GM21723 (cell line): ENCODE measurements around the gene APOOL.
"Not testable (repeated sequence)": the region's sequence is repeated elsewhere in the genome, so short reads cannot be mapped to it uniquely, and the experiment has no call there.

Experiments
- ATAC-seq: cut with Tn5 transposase; IDR thresholded peaks from one replicate; pipeline ENCODE4 v1.9.1; 2021; ENCODE audit warnings: mild to moderate bottlenecking, moderate library complexity; ENCODE audit not compliant: unreplicated experiment

Gene APOOL, protein sequence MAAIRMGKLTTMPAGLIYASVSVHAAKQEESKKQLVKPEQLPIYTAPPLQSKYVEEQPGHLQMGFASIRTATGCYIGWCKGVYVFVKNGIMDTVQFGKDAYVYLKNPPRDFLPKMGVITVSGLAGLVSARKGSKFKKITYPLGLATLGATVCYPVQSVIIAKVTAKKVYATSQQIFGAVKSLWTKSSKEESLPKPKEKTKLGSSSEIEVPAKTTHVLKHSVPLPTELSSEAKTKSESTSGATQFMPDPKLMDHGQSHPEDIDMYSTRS

DNA sequence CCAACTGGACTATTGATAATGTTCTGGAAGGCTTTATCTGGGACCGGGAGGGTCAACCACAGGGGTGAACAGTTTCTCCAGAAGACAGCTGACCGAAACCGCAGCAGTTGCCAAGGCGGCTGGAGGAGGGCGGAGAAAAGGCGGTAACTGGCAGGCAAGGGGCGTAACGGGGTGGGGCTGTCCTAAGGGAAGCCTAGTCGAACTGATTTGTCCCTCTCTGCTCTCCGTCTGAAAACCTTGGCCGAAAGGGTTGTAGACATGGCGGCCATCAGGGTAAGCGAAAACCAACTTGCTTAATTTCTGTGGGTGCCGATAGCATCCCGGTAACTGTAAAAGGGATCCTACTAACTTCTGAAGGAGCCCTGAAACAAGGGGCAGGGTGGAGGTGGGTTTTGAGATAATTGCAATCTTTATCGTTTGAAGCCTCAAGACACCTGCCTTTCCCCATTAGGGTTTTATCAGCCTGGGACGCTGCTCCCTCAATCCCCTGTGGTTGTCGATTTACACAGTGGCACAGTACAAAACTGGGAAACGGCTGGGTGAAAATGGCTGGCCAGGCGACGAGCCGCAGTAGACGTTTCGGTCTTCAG is at the start of gene APOOL:
APOOL (plus strand) TSS at position 223 of the 590 bp plus-strand sequence; CDS start at position 259, 36 bp downstream.
- peak; percentile 98 for ATAC-seq

- ATAC-seq: no peak
Measured at GRCh38 chrX:84956304-84956703, 47.4 kb upstream of the APOOL start.

DNA sequence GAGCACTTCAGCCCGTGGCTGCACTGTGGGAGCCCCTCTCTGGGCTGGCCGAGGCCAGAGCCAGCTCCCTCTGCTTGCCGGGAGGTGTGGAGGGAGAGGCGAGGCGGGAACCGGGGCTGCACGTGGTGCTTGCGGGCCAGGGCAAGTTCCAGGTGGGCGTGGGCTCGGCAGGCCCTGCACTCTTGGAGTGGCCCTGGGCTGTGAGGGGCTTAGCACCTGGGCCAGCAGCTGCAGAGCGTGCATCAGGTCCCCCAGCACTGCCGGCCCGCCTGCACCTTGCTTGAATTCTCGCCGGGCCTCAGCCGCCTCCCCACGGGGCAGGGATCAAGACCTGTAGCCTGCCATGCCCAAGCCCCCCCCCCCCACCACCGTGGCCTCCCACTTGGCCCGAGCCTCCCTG is 28.9 kb upstream of the APOOL start:
- ATAC-seq: no peak

- not testable (repeated sequence) for ATAC-seq
Measured at GRCh38 chrX:84991739-84992138, 11.9 kb upstream of the APOOL start.

DNA sequence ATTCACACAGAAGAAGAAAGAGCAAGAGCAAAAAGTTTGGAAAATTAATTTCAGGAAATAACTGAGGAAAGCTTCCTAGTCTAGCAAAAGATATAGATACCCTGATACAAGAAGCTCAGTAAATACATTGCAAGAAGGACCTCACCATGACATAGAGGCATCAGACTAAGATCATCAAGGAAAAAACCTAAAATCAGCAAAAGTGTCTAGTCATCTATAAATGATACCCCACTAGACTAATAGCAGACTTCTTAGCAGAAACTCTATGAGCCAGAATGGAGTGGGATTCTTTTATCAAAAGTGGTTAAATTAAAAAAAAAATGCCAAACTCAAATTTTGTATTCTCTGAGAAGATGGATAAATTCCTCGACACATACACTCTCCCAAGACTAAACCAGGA is 10.5 kb upstream of the APOOL start:
- ATAC-seq: no peak

DNA sequence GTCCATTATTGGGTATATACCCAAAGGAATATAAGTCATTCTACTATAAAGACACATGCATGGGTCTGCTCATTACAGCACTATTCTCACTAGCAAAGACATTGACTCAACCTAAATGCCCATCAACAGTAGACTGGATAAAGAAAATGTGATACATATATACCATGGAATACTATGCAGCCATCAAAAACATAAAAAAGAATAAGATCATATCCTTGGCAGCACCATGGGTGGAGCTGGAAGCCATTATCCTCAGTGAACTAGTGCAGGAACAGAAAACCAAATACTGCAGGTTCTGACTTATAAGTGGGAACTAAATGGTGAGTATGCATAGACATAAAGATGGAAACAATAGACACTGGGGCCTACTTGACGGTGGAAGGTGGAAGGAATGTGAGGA is 2.3 kb upstream of the APOOL start:
- no peak for ATAC-seq

DNA sequence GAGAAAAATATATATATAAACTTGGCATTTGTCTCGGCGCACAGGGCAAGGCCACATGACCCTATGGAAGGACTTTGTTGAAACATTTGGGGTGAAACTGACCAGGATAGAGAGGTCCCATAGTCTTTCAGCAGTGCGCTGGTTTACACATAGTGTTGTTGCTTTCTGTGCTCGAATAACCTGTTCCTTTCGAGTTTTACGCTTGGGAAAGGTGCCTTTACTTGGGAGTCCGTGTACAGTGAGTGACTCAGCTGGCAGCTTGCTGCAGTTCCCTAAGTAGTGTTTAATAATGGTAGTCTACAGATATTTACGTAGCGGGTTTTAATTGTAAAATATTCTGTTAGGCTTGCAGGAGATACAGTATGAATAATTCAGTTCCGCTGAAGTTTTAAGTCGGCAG is 578 bp downstream of the APOOL start:
- peak; percentile 4 for ATAC-seq

- ATAC-seq: no peak
Measured at GRCh38 chrX:85012098-85012497, 8.4 kb downstream of the APOOL start.

- ATAC-seq: not testable (repeated sequence)
Measured at GRCh38 chrX:85015351-85015750, 11.7 kb downstream of the APOOL start.

- ATAC-seq: no peak
Measured at GRCh38 chrX:85017721-85018120, 14.0 kb downstream of the APOOL start.

- no peak for ATAC-seq
Measured at GRCh38 chrX:85018471-85018870, 14.8 kb downstream of the APOOL start.

DNA sequence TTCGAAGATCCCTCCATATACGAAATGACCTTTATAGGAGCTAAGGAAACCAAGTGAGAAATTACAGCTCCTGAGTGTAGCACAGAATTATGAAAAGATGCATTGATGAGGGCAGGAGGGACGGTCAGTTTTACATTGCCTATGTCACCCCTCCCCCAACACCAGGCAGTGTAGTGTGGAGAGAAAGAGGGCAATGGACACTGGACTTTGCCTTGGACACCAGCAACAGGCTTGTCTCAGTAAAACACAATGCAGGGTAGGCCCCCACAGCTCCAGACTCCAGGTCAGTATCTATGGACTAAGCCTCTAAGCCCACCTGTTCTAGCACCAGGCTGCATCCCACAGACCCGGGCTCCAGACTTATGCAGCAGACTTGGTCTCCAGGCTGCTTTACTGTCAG is 16.5 kb downstream of the APOOL start:
- ATAC-seq: no peak

DNA sequence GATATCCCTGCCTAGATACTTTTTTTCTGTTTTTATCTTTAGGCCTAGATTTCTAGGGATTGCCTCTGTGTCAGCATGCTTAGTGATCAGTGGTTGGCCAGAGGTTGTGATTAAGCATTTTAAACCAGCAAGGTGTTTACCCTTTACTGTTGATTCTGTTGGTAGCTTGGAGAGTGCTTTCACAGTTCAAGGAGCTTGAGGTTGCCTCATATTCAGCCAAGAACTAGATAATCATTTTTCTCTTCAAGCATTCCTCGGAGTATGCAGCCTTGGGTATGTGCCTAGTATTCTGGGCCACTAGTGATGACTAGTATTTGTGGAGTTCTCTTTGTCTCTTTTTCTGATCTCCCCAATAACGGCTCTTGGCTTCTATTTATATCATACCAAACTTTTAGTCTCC is 20.4 kb downstream of the APOOL start:
- ATAC-seq: no peak

GRCh38 chrX:85024562-85024961 is 20.9 kb downstream of the APOOL start:
- ATAC-seq: no peak

GRCh38 chrX:85026170-85026569 is 22.5 kb downstream of the APOOL start:
- ATAC-seq: no peak

- ATAC-seq: no peak
Measured at GRCh38 chrX:85029043-85029442, 25.4 kb downstream of the APOOL start.

GRCh38 chrX:85031505-85031904 is 27.8 kb downstream of the APOOL start:
- no peak for ATAC-seq

DNA sequence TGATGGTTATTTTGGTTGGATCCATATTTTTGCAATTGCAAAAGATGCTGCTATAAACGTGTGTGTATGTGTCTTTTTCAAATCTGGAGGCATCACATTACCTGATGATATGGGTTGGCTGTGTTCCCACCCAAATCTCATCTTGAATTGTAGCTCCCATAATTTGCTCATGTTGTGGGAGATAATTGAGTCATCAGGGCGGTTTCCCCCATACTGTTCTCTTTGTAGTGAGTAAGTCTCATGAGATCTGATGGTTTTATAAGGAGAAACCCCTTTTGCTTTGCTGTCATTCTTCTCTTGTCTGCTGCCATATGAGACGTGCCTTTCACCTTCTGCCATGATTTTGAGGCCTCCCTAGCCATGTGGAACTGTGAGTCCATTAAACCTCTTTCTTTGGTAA is 33.4 kb downstream of the APOOL start:
- ATAC-seq: no peak

DNA sequence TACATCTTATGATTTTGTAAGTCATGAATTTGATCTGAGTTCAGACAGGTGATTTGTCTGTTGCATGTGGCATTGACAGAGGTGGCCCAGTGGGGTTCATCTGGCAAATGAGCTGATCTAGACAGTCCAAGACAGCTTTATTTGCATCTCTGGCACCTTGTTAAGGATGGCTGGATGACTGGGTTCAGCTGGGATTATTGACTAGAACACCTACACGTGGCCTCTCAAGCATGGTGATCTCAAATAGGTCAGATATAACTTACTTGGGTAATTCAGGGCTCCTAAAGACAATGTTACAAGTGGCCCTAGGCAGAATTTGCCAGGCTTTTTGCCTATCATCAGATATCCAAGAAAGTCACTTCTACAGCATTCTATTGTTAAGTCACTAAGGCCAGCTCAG is 48.0 kb downstream of the APOOL start:
- ATAC-seq: no peak

GRCh38 chrX:85052205-85052604 is 48.5 kb downstream of the APOOL start:
- no peak for ATAC-seq

GRCh38 chrX:85052636-85053343 is 49.1 kb downstream of the APOOL start:
- no peak for ATAC-seq

DNA sequence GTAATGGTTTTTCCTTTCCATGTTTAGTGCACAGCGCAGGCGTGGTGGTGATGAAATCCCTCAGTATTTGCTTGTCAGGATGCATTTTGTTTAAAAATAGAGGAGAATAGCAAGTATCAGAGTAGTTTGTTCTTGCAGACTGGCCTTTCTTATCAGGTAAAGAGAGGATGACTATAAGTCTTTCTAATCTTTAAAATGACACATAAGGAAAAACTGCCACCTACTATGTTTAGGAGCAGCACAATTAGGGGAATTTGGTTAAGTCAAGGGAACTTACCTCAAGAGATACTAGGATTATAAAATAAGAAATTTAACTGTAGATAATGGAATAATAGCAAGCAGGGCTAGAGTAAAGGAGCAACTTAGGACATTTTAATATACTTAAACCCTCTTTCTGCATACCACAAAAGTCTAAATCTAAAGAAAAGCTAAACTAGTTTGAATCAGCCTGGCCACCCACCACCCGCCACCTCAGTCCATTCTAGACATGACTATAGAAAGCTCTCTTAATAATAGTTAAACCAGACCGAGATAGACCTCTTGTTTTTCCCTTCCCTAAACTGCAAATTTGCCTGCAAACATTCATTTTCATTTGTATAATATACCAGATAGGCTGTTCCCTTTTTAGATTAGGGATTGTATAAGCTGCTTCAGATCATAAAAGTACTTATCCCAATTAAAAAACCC is 62.0 kb downstream of the APOOL start:
- ATAC-seq: peak; percentile 57
